ENCODE results near the gene GIMAP4.
"Not testable (repeated sequence)": the region's sequence is repeated elsewhere in the genome, so short reads cannot be mapped to it uniquely, and the experiment has no call there.

GIMAP4 gene

GRCh38 chr7:150567169-150567568, at the start of gene GIMAP4:
GIMAP4 (plus strand) TSS chr7:150567390; CDS start chr7:150569902, 2,512 bp downstream.
- no peak for DNase-seq (ENCODE audit: low read depth, low spot score)

DNA sequence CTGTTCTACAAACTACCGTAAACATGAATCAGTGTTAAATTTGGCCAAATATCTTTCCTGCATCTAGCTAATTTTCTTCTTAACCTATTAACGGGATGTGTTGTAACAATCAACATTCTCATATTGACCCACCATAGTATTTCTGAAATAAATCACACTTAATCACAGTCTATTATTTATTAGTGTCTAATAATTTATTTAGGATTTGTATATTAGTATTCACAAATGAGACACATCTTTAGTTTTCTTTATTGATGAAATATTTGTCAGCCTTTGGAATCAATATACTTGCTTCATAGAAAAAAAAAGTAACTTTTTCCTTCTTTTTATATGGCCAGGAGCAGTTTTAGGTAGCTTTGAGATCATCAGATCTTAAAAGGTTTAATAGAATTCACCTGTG, 47.9 kb upstream of the GIMAP4 start:
- DNase-seq (ENCODE audit: low read depth, low spot score), result no peak

DNA sequence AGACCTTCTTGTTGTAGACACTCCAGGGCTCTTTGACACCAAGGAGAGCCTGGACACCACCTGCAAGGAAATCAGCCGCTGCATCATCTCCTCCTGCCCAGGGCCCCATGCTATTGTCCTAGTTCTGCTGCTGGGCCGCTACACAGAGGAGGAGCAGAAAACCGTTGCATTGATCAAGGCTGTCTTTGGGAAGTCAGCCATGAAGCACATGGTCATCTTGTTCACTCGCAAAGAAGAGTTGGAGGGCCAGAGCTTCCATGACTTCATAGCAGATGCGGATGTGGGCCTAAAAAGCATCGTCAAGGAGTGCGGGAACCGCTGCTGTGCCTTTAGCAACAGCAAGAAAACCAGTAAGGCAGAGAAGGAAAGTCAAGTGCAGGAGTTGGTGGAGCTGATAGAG, 47.0 kb upstream of the GIMAP4 start:
- DNase-seq (ENCODE audit: low read depth, low spot score), result no peak

- DNase-seq (ENCODE audit: low read depth, low spot score), result not testable (repeated sequence)
Observed at GRCh38 chr7:150522931-150523330, 44.3 kb upstream of the GIMAP4 start.

DNA sequence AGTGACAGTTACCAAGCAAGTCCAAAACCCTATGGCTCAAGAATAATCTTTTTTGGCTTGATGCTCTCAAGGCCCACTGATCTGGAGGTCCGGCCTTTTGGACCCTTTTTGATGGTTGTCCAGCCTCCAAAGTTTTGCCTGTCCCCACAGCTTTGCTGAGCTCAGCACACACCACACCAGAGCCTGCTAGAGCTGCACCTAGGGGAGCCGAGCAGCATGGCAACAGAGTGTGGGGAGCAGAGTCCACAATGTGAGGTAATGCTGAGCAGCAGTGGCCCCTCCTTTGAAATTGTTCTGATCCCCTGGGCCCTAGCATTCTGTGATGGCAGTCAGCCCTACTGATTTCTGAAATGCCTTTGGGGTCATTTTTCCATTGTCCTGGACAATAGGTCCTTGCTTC, 43.2 kb upstream of the GIMAP4 start:
- DNase-seq (ENCODE audit: low read depth, low spot score), result no peak

GRCh38 chr7:150531704-150532103, 35.5 kb upstream of the GIMAP4 start:
- no peak for DNase-seq (ENCODE audit: low read depth, low spot score)

GRCh38 chr7:150538259-150538658, 28.9 kb upstream of the GIMAP4 start:
- DNase-seq (ENCODE audit: low read depth, low spot score), result no peak

- DNase-seq (ENCODE audit: low read depth, low spot score), result no peak
Observed at GRCh38 chr7:150553163-150553562, 14.0 kb upstream of the GIMAP4 start.

DNA sequence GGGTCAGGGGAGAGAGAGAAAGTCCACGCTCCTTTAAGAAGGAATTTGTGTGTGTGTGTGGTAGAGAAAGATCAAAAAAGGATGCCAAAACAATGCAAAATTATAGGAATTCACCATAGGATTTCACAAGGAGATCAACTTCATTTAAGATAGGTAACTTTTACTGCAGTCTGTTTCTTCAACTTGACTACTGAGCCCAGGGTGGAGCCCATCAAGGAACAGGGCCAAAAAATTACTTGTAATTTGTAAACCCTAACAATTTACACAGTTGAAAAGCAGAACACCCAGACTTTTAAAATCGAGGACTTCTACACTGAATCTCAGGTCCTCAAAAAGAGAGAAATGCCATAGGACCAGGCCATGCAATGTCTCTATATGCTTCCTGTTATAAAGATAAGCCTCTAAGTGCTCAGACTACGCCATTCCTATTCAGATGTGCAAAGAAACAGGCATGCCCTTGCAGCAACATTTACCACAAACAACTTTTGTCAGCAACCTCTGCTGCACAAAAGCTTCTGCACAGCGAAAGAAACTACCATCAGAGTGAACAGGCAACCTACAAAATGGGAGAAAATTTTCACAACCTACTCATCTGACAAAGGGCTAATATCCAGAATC, 10.6 kb upstream of the GIMAP4 start:
- DNase-seq (ENCODE audit: low read depth, low spot score), result no peak

DNA sequence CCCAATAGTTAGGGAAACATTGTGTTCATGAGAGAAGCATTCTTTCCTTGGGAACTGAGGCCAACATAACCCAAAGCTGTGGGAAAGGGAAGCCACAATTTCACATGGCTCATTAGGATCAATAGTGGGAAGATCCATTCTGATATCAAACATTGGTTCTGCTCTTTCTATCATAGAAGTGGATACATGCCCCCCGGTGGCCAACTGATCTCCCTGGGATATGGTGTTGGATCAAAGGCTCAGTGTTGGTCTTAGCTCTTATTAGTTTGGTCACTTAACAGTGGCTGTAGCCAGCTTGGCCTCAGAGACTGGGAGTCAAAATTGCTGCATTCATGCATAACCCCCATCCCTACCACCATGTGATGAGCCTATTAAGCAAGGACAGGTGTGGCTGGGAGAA, 6.7 kb upstream of the GIMAP4 start:
- no peak for DNase-seq (ENCODE audit: low read depth, low spot score)

DNA sequence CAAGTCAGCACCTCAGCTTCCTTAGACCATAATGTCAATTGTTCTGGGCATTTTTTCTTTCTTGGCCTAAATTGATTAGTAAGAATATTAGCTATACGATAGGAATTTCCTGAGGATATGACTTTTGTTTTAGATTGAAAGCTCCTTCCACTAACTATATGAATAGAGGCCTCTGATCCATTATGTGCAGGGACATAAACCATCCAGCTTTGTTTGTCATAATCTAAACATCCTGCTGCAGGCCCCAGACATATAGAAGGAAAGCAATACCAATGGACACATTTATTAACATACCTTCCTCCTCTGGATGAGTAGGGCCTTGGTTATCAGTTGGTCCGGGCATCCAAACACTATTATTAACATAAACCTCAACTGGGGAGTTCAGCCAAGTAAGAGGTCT, 4.3 kb upstream of the GIMAP4 start:
- DNase-seq (ENCODE audit: low read depth, low spot score), result no peak

GRCh38 chr7:150564006-150564405, 3.2 kb upstream of the GIMAP4 start:
- DNase-seq (ENCODE audit: low read depth, low spot score), result no peak

- DNase-seq (ENCODE audit: low read depth, low spot score), result no peak
Observed at GRCh38 chr7:150564566-150564965, 2.6 kb upstream of the GIMAP4 start.

DNA sequence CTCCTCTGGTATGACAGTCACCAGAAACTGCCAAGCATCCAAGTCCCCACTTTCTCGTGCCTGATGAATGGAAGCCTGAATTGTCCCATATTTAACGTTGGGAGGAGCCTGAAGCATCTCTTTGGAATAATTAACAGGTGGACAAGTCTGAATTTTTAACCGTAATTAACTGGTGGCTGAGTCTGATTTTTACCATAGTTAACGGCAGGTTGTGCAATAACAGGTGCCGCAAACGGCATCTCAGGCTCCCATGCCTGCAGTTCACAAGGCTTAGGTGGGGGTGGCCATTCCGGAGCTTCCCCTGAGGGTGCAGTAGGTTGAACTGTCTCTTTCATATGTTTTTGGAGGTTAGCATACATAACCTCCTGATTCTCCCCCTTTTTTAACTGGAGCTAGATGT, 2.0 kb upstream of the GIMAP4 start:
- DNase-seq (ENCODE audit: low read depth, low spot score), result no peak

- no peak for DNase-seq (ENCODE audit: low read depth, low spot score)
Observed at GRCh38 chr7:150566123-150566522, 1.1 kb upstream of the GIMAP4 start.

DNA sequence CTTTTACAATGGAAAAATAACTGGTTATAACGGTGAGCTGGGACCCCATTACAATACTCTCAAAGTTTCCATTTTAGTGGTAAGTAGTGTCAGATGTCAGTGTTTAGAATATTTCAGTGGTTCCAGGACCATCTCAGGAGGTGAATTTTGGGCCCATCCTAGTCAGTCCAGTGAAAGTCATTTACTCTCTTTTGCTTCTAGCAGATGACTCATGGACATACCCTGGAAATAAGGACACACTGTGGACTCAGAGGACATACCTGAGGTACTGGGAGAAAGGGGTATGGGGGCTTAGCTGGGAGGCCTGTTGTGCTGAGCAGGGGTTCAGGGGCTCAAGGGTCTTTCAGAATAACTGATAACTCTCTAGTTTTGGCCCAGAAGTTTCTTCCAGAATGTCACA, 618 bp upstream of the GIMAP4 start:
- DNase-seq (ENCODE audit: low read depth, low spot score), result no peak

GRCh38 chr7:150567871-150568301, 696 bp downstream of the GIMAP4 start:
- no peak for DNase-seq (ENCODE audit: low read depth, low spot score)

DNA sequence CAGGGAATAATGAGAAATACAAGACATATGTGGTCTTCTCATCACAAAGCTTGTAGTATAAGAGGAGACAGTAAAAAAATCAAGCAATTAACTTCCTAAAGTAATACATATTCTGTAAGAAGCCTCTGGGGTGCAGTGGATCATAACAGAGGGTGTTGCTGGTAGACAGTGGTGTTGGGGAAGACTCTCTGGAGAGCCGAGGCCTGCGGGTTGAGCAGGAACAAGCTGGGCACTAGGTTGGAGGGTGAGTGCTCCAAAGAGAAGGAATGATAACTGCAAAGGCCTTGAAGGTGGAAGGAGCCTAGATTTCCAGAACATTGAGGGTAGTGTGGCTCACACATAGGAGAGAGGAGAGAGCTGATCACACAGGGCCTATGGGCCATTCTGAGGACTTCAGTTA, 1.5 kb downstream of the GIMAP4 start:
- DNase-seq (ENCODE audit: low read depth, low spot score), result no peak

GRCh38 chr7:150569245-150569955, 2.2 kb downstream of the GIMAP4 start:
- DNase-seq (ENCODE audit: low read depth, low spot score), result no peak

GRCh38 chr7:150570556-150571465, 3.6 kb downstream of the GIMAP4 start:
- DNase-seq (ENCODE audit: low read depth, low spot score), result no peak

GRCh38 chr7:150572496-150572895, 5.3 kb downstream of the GIMAP4 start:
- no peak for DNase-seq (ENCODE audit: low read depth, low spot score)

GRCh38 chr7:150579979-150580637, 12.9 kb downstream of the GIMAP4 start:
- not testable (repeated sequence) for DNase-seq (ENCODE audit: low read depth, low spot score)

All from smooth muscle cell of the brain vasculature (primary cell).